Activated CD8-positive, alpha-beta memory T cell treated with anti-CD3 and anti-CD28 coated beads, Interleukin-2, amount 10 ng/mL, durations not matched to agents 7 days and 5 days (primary cell): Measurements from ENCODE around the gene ACTN1. TPM values are rescaled to one million over a fixed set of nuclear protein-coding genes. Genes with fewer than 3 reads are reported as not detected.
"Not testable (repeated sequence)": the region's sequence is repeated elsewhere in the genome, so short reads cannot be mapped to it uniquely, and the experiment has no call there.

Experiments used
- ATAC-seq: fragments of 150-1000 bp; cut with Tn5 transposase; one replicate; pipeline ENCODE4 v1.10.0; 2021; ENCODE audit warnings: moderate library complexity
- CTCF ChIA-PET: fragments of 350-600 bp; sonication (Branson Sonifier 250); formaldehyde crosslinking; loops from one replicate; lab custom pipeline; 2021; ENCODE audit warnings: antibody characterized with exemption; lab: Charles Lee
- DNase-seq: peaks from one replicate; pipeline ENCODE4 v3.0.0-alpha.2; 2020
- H3K27ac Mint-ChIP-seq: one replicate; pipeline ENCODE4 v1.8.0; 2021; ENCODE audit warnings: mild to moderate bottlenecking, mixed read lengths
- H3K27me3 Mint-ChIP-seq: one replicate; pipeline ENCODE4 v1.8.0; 2021; ENCODE audit warnings: mixed read lengths
- H3K36me3 Mint-ChIP-seq: one replicate; pipeline ENCODE4 v1.8.0; 2021; ENCODE audit warnings: mild to moderate bottlenecking, mixed read lengths
- H3K4me1 Mint-ChIP-seq: one replicate; pipeline ENCODE4 v1.8.0; 2021; ENCODE audit warnings: mixed read lengths
- H3K4me3 Mint-ChIP-seq: one replicate; pipeline ENCODE4 v1.8.0; 2021; ENCODE audit warnings: mild to moderate bottlenecking, moderate library complexity, mixed read lengths
- H3K9me3 Mint-ChIP-seq: one replicate; pipeline ENCODE4 v1.8.0; 2022; ENCODE audit warnings: low read depth, mixed read lengths
- total RNA-seq, 2 experiments: library from RNA; stranded (reverse); gene quantifications; one replicate each; pipeline ENCODE4 v1.2.3, GENCODE V29; 2021

The ACTN1 gene
- 10 to 100 TPM; 26.8 to 56.0 TPM for total RNA-seq

DNA sequence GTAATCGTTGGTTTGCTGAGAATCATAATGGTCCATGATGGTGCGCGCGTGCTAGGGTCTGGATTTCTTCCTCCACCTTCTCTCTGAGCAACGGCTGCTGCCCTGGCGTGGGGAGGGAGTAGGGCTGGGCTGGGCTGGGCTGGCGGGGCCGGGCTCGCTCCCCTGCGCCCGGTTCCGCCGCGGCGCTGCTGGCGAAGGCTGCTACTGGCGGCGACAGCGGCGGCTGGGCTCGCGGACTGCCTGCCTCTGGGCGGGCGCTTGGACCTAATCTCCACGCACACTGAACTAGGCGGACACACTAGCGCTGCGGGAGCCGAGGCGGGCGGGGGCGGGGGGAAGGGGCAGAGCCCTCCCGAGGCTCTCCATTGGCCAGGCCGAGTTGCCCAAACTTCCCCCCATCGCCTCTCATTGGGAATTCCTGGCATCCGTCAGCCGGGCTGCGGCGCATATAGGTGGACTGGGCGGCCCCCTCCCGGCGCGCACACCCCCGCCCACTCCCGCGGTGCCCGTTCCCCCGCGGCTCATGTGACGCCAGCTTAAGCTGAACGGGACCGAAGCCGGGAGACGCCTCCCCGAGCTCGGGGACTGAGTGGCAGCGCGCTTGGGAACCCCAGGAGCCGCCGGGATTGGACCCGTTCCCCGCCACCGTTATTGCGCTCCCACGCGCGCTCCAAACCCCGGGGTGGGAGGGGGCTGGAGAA, at the start of gene ACTN1:
Gene ACTN1 (minus strand): TSS at position 282 of the 701 bp plus-strand sequence. CDS start 246 bp downstream, at position 36.
- ATAC-seq = peak; percentile 58
- peak; percentile 62 for DNase-seq
- Mint-ChIP-seq H3K4me3 (peak within 1 kb of the TSS; percentile 76), H3K27ac (peak within 1 kb of the TSS; percentile 73), H3K4me1 (peaks cover 22% of the 10 kb centered on the region), H3K27me3 (peaks cover 57% of the 10 kb centered on the region), H3K36me3 (peaks cover 8% of the 10 kb centered on the region), H3K9me3 (no peaks in the 10 kb centered on the region)
- CTCF ChIA-PET = interaction anchor here (1.6 kb wide), 1 partner anchor 11 kb away, joined by 3 read pairs; no protein-coding TSS in a partner anchor

DNA sequence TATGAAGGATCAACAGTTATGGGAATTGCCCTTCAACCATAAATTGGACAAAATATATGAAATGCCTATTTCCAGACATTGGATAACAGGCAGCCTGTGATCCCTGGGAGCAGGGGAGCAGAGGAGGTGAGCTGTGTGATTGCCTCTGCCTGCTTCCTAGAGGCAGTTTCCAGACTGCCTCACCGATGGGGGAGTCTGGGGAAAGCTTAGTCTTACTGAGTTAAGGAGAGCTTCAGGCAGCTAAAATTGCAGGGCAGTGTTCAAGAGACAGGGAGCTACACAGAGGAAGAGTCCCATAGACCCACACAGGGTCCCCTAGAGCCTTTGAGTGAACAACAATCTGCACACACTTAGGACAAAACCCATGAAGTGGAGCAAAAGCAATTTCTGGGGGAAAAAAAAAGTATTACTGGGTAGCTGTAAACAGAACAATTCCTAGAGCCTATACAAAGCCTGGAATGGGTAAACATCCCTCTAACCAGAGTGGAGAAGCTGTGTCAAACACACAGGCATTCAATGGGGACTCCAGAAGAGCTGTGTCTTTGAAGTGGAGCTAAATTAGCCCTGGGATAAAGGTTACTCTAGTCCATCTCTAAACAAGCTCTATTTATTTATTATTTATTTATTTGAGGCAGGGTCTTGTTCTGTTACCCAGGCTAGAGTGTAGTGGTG, 48.3 kb upstream of the ACTN1 start:
- Mint-ChIP-seq H3K27ac (no peak overlapping the region), H3K4me1 (no peaks in the 10 kb centered on the region), H3K9me3 (no peaks in the 10 kb centered on the region), H3K27me3 (peaks cover 33% of the 10 kb centered on the region), H3K4me3 (no peak overlapping the region), H3K36me3 (no peaks in the 10 kb centered on the region)
- DNase-seq = no peak
- CTCF ChIA-PET = interaction anchor here (0.9 kb wide), 1 partner anchor 21 kb away, joined by 3 read pairs; no protein-coding TSS in a partner anchor
- no peak for ATAC-seq

DNA sequence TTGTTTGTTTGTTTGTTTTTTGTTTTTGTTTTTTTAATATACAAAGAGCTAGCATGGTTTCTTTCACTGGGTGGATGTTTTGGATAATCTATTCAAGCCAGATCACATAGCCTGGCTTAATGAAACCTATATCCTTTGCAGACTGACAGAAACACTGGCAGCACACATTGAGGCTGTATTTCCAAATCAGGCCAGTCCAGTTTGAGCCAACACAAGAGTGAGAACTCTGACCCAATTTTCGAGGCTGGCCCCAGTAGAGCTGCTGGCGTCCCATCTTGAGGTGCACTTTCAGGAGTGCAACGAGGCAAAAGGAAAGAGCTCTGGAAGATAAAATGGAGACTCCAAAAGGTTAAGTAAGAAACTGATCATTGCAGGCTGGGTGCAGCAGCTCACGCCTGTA, 43.9 kb upstream of the ACTN1 start:
- no peaks in the 10 kb centered on the region for H3K4me1 Mint-ChIP-seq
- H3K4me3 Mint-ChIP-seq = no peak overlapping the region
- DNase-seq (no peak), ATAC-seq (no peak)
- H3K36me3 Mint-ChIP-seq = no peaks in the 10 kb centered on the region
- H3K27me3 Mint-ChIP-seq = peaks cover 28% of the 10 kb centered on the region
- CTCF ChIA-PET = no interaction called here
- no peak overlapping the region for H3K27ac Mint-ChIP-seq
- no peaks in the 10 kb centered on the region for H3K9me3 Mint-ChIP-seq

DNA sequence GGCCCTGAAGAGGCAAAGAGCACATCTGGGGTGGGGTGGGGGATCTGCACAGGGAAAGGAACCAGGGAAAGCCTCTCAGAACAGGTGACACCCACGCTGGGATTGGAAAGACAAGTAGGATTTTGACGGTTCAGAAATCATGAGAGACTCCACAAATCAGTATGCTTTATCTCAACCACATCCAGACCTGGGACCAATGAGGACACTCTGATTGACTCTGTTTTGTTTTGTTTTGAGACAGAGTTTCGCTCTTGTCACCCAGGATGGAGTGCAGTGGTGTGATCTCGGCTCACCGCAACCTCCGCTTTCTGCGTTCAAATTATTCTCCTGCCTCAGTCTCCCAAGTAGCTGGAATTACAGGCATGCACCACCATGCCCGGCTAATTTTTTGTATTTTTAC, 43.0 kb upstream of the ACTN1 start:
- H3K27me3 Mint-ChIP-seq = peaks cover 24% of the 10 kb centered on the region
- H3K27ac Mint-ChIP-seq, ATAC-seq, H3K4me1 Mint-ChIP-seq, H3K4me3 Mint-ChIP-seq, H3K36me3 Mint-ChIP-seq, CTCF ChIA-PET, H3K9me3 Mint-ChIP-seq, DNase-seq: not testable (repeated sequence)

DNA sequence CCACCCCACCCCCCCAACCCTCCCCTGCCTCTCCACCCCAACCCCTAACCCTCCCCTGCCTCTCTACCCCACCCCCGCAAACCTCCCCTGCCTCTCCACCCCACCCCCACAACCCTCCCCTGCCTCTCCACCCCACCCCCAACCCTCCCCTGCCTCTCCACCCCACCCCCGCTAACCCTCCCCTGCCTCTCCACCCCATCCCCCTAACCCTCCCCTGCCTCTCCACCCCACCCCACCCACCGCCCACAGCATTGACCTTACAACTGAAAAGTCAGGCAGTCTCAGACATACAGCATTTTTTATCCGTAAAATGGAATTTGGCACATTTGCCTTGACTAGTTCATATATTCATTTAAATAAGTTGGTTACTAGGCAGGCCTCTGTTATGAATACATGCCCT, 38.6 kb upstream of the ACTN1 start:
- CTCF ChIA-PET = no interaction called here
- Mint-ChIP-seq H3K36me3 (no peaks in the 10 kb centered on the region), H3K9me3 (no peaks in the 10 kb centered on the region), H3K27ac (no peak overlapping the region), H3K4me1 (no peaks in the 10 kb centered on the region), H3K27me3 (peaks cover 9% of the 10 kb centered on the region), H3K4me3 (no peak overlapping the region)
- DNase-seq (no peak), ATAC-seq (no peak)

DNA sequence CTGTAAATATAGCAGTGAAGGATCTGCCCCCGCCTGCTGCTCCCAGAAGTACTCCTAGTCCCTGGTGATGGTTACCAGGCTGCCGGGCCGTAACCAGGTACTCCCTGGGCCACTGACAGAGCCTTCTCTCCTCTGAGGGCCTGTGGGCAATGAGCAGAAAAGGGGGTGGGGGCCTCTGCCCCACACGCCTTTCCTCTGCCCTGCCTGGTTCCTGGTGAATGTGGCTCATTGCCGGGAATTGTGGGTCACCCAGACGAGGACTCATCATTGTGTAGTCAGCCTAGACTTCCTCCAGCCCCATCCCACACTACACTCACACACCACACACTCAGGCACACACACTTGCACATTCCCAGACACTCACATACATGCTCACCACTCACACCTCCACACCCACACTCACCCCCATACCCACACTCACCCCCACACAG, 35.7 kb upstream of the ACTN1 start:
- Mint-ChIP-seq H3K4me1 (peaks cover 7% of the 10 kb centered on the region), H3K9me3 (no peaks in the 10 kb centered on the region)
- no peak for ATAC-seq

DNA sequence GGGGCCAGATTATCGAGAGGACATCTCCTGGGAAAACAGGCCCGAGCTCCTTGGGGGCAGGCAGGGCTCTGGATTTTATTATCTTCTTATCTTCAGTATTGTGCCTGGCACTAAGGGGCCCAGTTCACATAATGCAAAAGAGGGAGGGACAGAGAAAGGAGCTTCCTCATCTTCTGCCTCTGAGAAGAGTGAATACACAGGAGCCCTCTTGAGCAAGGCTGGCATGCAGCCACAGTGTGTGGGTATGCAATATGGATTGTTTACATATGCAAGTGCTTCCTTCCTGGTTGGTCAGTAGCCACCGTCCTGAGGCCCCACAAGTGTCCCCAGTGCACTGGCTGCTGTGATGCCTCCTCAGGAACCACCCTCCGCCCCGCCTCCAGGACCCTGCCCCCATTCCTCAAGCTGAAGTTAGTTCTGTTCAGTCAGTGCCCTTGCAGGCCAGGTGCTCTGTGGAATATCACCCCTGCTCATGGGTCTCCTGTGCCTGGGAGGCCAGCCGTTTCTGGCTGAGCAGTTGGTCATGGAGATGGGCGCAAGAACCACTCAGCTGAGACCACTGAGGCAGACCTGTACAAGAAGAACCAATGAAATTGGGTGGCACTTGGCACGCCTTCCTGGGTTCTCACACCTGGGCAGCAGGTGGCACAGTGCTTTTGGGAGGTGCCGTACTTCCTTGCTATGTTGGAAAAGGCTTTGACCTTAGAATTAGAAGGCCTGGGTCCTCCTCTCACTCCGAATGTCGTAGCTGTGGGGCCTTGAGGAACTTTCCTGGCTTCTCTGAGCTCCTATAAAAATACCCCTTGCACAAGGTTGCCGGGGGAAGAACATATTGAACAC, 35.1 kb upstream of the ACTN1 start:
- H3K27ac Mint-ChIP-seq = no peak overlapping the region
- H3K4me3 Mint-ChIP-seq = no peak overlapping the region
- no peaks in the 10 kb centered on the region for H3K36me3 Mint-ChIP-seq
- CTCF ChIA-PET = no interaction called here
- peaks cover 7% of the 10 kb centered on the region for H3K4me1 Mint-ChIP-seq
- H3K27me3 Mint-ChIP-seq = peaks cover 8% of the 10 kb centered on the region
- ATAC-seq = no peak
- no peaks in the 10 kb centered on the region for H3K9me3 Mint-ChIP-seq
- no peak for DNase-seq

More for the DNA sequence above, 35.7 kb upstream of the ACTN1 start:
- DNase-seq = no peak
- H3K4me3 Mint-ChIP-seq = no peak overlapping the region
- no peak overlapping the region for H3K27ac Mint-ChIP-seq
- H3K36me3 Mint-ChIP-seq = no peaks in the 10 kb centered on the region
- CTCF ChIA-PET = no interaction called here
- H3K27me3 Mint-ChIP-seq = peaks cover 9% of the 10 kb centered on the region

DNA sequence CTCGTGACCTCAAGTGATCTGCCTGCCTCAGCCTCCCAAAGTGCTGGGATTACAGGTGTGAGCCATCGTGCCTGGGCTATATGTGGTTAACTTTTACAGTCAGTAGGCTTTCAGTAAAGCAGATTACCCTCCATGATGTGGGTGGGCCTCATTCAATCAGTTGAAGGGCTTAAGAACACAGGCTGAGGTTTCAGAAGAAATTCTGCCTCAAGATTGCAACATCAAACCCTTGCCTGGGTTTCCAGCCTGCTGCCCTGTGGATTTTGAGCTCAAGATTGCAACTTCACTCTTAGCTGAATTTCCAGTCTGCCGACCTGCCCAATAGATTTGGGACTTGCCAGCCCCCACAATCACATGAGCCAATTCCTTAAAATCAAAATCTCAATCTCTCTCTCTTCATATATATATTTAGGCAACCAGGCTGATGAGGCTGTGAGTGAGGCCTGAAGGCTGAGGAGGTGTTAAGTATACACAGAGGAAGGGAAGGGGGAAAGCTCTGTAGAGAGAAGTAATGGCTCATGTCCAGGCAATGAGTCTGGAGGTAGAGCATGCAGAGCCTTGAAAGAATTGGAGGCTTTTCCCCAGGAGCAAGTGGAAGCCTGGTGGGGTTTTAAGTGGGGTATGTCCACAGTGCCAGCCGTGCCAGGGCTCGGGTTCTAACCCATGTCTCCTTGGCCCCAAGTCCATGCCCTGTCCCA, 33.3 kb upstream of the ACTN1 start:
- CTCF ChIA-PET = interaction anchor here (0.6 to 1.9 kb wide), 4 partner anchors 30 to 248 kb away, joined by 3 to 4 read pairs (median 4); no protein-coding TSS in a partner anchor
- Mint-ChIP-seq H3K9me3 (no peaks in the 10 kb centered on the region), H3K4me1 (peaks cover 7% of the 10 kb centered on the region), H3K27ac (no peak overlapping the region), H3K4me3 (no peak overlapping the region), H3K27me3 (peaks cover 2% of the 10 kb centered on the region), H3K36me3 (no peaks in the 10 kb centered on the region)
- DNase-seq (no peak), ATAC-seq (no peak)

DNA sequence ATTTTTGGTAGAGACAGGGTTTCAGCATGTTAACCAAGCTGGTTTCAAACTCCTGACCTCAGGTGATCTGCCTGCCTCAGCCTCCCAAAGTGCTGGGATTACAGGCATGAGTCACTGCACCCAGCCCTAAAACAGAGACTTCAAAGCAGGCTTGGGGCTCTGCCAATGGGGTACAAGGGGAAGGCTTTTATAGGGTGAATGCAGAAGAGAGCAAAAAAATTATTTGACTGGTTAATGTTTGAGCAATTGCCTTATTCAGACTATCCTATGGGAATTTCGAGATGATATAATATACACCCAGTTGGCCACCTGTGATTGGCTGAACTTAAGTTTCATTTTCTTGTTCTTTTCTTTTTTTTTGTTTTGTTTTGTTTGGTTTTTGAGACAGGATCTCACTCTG, 31.5 kb upstream of the ACTN1 start:
- Mint-ChIP-seq H3K27ac (no peak overlapping the region), H3K27me3 (no peaks in the 10 kb centered on the region), H3K36me3 (no peaks in the 10 kb centered on the region), H3K9me3 (no peaks in the 10 kb centered on the region), H3K4me3 (no peak overlapping the region), H3K4me1 (peaks cover 7% of the 10 kb centered on the region)
- no peak for ATAC-seq
- CTCF ChIA-PET = no interaction called here
- no peak for DNase-seq

DNA sequence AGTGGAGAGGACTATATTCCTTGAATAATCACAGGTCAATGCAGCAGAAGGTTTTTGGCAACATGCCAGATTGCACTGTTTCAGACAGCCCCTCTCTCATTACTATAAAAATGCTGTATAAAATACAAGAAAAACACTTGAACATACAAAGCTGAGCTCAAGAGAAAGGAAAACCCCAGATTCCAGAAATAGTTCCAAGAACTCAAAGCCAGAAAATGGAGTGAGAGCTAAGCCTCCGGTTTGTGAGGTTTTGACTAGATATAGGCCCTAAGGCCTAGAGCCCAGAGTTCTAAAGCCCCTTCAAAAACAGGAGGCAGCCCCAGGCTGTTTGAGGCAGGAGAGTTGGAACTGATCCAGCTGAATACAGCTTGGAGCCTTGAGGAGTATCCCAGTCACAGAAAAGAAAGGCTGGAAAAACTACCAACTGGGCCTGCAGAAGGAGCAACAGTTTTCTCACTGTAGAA, 29.4 kb upstream of the ACTN1 start:
- Mint-ChIP-seq H3K4me3 (no peak overlapping the region), H3K36me3 (no peaks in the 10 kb centered on the region), H3K27me3 (peaks cover 4% of the 10 kb centered on the region), H3K27ac (no peak overlapping the region), H3K9me3 (no peaks in the 10 kb centered on the region), H3K4me1 (peaks cover 7% of the 10 kb centered on the region)
- CTCF ChIA-PET = interaction anchor here (0.9 kb wide), 1 partner anchor 53 kb away, joined by 3 read pairs; no protein-coding TSS in a partner anchor
- ATAC-seq = no peak
- DNase-seq = no peak

DNA sequence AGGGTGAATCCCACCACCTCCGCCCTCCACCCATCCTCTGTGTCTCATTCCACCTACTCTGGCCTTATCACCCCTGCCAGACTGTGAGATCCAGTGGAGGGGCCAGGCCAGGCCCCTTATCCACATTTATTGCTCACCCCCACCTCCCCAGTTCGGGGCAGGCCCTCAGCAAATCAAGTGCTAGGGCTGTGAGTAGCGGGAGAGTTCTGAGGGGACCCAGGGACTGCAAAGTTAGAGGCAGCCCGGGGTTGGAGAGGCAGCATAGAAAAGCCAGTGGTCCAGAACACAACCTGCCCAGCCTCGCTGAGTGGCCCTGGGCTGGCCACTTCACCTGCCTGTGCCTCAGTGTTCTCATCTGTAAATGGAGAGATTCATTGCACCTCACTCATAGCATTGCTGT, 27.2 kb upstream of the ACTN1 start:
- Mint-ChIP-seq H3K4me1 (peaks cover 7% of the 10 kb centered on the region), H3K36me3 (no peaks in the 10 kb centered on the region), H3K27ac (no peak overlapping the region), H3K9me3 (no peaks in the 10 kb centered on the region), H3K27me3 (peaks cover 4% of the 10 kb centered on the region), H3K4me3 (no peak overlapping the region)
- DNase-seq = no peak
- CTCF ChIA-PET = no interaction called here
- ATAC-seq = no peak

DNA sequence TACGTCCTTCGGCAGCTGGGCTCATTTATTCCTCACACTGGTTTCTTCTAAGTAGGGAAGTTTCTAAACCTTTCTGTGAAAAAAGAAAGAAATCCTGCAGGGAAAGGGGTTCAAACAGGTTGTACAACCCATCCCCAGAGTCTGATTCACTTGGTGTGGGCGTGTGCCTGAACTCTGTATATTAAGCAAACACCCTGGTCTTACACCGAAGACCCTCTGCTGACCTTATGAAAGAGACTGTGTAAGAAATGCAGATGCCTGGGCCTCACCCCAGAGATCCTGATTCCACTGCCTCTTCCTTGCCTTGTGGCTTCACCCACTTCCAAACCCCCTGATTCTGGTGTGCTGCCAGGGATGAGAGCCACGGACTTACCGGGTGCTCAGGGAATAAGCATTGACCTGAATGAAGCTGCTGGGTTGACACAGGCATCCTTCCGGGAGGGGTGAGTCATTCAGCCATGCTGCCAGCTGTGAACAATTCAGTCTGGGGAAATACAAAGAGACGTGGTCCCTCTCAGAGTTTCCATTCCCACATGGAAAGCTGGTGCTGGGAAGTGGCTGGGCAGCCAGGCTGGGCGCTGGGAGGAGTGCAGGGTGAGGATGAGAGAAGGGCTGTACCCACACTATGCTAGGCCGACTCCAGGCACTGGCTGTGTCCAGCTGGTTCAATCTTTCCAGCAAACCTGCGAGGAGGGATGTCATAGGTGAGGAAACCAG, 26.5 kb upstream of the ACTN1 start:
- H3K27ac Mint-ChIP-seq = no peak overlapping the region
- DNase-seq = no peak
- H3K27me3 Mint-ChIP-seq = peaks cover 4% of the 10 kb centered on the region
- H3K36me3 Mint-ChIP-seq = no peaks in the 10 kb centered on the region
- no peak overlapping the region for H3K4me3 Mint-ChIP-seq
- ATAC-seq = no peak
- peaks cover 4% of the 10 kb centered on the region for H3K4me1 Mint-ChIP-seq
- CTCF ChIA-PET = interaction anchor here (0.7 kb wide), 1 partner anchor 95 kb away, joined by 3 read pairs; no protein-coding TSS in a partner anchor
- H3K9me3 Mint-ChIP-seq = no peaks in the 10 kb centered on the region
